Peyer's patch (tissue), 4 donors: ENCODE data around the gene AMER2.

Experiments
- POLR2A ChIP-seq, 2 donors: fragments of 450-650 bp; IDR thresholded peaks; one replicate each; pipeline ENCODE4 v1.5.1; 2017; ENCODE audit warnings: antibody characterized with exemption in 2 of 2, mild to moderate bottlenecking in 2 of 2, moderate library complexity in 2 of 2
- TF ChIP-seq, protein P1 (sequence below), 6 experiments: fragments of 450-650 bp in 4 of 6; fragments of 200-600 bp in 2 of 6; sonication (generic) in 1 of 6; IDR thresholded peaks; one replicate each; pipeline ENCODE4 v1.5.1; 2017 to 2019; ENCODE audit warnings: antibody characterized with exemption in 6 of 6, mild to moderate bottlenecking in 3 of 6, moderate library complexity in 1 of 6

DNA sequence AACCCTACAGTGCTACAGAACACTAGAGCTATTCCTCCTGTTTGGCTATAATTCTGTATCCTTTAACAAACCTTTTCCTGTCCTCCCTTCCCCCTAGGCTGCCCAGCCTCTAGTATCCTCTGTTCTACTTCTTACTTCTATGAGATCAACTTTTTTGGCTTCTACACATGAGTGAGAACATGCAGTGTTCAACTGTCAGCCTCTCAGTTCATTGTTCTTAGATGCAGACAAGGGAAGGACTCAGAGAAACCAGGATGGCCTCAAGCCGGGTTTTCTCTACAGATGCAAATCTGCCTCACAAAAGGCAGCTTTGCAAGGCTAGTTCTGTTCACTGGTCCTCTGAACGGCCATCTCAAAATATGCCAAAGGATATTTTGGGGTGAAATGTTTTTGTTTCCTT lies 18.4 kb downstream of the AMER2 start:
- TF ChIP-seq, protein P1, sequence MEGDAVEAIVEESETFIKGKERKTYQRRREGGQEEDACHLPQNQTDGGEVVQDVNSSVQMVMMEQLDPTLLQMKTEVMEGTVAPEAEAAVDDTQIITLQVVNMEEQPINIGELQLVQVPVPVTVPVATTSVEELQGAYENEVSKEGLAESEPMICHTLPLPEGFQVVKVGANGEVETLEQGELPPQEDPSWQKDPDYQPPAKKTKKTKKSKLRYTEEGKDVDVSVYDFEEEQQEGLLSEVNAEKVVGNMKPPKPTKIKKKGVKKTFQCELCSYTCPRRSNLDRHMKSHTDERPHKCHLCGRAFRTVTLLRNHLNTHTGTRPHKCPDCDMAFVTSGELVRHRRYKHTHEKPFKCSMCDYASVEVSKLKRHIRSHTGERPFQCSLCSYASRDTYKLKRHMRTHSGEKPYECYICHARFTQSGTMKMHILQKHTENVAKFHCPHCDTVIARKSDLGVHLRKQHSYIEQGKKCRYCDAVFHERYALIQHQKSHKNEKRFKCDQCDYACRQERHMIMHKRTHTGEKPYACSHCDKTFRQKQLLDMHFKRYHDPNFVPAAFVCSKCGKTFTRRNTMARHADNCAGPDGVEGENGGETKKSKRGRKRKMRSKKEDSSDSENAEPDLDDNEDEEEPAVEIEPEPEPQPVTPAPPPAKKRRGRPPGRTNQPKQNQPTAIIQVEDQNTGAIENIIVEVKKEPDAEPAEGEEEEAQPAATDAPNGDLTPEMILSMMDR (IDR thresholded peaks at IDR 0.05), result no peak
- no peak for TF ChIP-seq POLR2A (IDR thresholded peaks at IDR 0.05)
